NCI-H2029 treated with DMSO at 0.1 percent for 48 hours (cell line): ENCODE measurements around the gene PPP3R2.
A peak's percentile ranks its signal among the peaks of the same experiment; 100 is the strongest.
"Not testable (repeated sequence)": the region's sequence is repeated elsewhere in the genome, so short reads cannot be mapped to it uniquely, and the experiment has no call there.

ENCODE experiments used
- DNase-seq: peaks from one replicate; lab custom pipeline; 2025; lab: John Stamatoyannopoulos, UW

Gene PPP3R2, protein sequence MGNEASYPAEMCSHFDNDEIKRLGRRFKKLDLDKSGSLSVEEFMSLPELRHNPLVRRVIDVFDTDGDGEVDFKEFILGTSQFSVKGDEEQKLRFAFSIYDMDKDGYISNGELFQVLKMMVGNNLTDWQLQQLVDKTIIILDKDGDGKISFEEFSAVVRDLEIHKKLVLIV

DNA sequence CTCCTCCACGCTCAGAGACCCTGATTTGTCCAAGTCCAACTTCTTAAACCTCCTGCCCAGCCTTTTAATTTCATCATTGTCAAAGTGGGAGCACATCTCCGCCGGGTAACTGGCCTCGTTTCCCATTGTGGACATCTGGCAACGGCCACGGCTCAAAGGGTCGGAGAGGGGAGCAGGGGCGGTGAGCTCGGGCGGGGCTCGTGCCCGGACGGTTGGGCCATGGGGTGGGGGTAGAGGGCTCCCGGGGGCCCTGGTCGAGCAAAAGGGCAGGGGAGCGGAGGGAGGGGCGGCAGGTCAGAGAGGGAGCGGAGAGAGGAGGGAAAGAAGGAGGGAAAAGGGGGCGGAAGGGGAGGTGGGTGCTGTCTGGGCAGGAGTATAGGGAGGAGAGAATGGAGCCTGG, at the start of gene PPP3R2:
TSS of gene PPP3R2 (minus strand) at position 174 of the 400 bp plus-strand sequence. CDS start at position 126, 48 bp downstream.
- DNase-seq = no peak

DNA sequence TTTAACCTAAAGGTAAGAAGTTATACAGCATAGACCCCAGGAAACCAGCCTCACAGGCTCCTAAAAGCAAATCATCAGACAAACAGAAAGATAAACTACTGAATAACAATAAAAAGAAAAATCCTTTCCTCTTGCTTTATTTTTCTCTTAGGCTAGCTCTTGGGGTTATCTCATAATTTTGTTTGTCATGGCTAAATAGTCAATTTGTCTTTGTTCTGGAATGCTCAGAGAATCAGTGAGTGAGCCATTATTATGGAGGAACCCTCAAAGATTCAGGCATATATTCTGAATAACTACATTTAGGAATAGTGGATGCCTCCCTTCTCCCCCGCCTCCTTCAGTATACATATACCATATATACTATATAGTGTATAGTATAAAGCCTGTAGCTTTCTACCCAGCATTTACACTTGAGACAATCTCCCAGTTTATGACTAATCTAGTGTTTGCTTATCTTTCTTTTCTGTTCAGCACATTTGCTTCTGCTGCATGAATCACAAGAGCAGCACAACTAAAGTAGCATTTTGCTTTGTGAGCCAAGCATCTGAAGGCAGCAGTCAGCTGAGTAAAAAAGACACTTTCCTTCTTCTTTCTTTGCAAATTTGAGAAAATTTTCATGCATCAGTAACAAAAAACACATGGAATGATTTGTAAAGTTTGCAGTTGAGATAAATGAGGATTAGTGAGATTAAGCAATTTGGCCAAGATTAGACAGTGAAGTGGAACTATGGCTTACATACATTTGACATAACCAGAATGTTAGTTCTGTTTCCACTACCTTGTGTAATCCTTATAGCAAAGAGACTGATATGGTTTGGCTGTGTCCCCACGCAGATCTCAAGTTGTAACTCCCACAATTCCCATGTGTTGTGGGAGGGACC, 45.3 kb upstream of the PPP3R2 start:
- no peak for DNase-seq

DNA sequence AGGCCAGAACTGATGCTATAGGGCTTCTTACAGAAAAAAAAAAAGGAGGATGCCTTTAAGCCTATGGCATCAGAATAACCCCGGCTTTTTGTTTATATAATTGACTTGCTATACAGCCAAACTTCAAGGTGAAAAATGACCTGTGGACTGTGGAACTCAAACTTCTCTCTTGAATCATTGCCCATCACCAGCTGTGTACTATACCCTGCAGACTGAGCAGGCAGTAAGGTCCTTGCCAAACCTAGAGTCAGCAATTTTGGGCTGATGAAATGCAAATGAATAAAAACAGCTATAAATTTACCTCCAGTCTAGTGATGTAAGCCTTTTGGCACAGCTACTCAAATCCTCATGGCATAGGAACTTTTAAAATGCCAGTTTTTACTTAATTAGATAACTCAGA, 44.5 kb upstream of the PPP3R2 start:
- DNase-seq = no peak

DNA sequence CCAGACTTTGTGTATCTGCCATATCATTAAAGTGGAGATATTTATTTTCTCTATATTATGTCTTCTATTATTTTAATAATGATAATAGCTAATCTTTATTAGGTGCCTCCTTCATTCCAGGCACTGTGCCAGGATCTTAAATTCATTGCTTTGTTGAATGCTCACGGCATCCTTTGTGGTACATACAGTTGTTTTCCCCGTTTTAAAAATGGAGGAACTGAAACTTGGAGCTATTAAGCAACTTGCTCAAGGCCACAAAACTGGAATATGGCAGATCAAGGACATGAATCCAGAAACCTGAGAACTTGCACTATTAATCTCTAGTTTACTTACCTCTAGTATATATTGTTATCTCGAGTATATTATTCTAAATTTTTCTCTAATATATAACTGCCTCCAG, 41.5 kb upstream of the PPP3R2 start:
- no peak for DNase-seq

DNA sequence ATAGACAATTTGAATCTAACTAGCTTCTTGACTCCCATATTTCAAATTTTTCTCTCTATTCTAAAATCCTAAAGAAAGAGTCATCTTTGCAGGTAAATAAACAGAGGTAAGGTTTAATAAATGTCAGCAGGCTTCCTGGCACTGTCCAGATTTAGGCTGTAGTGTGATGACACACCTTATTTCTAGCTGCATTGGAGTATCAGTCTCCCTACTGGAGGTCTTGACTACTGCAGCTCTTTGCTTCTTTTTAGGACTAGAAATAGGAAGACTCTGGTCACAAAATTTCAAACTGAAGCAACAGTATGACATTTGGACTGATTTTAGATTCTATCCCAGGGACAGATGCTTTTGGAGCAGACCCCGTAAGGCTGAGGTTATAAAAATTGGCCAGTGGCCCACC, 40.7 kb upstream of the PPP3R2 start:
- DNase-seq = no peak

DNA sequence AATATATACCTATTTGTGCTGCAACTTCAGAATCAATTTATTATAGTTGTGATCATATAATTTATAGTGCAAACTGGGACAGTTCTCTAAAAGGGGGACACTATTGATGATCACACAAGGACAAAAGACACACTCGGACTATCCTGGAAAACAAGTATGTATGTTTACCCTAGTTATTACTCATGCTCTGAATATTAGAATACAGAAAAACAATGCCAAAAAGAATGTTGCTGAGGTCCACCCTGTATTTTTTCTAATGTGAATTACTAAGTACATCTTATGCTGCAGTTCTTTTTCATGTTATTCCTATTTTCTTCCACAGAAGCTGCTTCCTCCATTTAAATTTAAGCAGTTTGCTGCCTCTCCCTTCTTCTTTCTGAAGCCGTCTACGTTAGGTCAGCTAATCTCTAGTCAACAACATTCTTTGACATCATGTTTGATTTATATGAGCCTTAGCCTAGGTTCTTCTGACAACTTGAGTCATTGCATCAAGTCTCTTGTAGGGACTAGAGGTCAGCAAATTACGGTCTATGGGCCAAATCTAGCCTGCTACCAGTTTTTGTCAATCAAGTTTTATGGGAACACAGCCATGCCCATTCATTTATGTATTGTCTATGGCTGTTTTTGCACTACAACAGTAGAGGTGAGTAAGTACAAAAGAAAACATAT, 40.1 kb upstream of the PPP3R2 start:
- DNase-seq = no peak

DNA sequence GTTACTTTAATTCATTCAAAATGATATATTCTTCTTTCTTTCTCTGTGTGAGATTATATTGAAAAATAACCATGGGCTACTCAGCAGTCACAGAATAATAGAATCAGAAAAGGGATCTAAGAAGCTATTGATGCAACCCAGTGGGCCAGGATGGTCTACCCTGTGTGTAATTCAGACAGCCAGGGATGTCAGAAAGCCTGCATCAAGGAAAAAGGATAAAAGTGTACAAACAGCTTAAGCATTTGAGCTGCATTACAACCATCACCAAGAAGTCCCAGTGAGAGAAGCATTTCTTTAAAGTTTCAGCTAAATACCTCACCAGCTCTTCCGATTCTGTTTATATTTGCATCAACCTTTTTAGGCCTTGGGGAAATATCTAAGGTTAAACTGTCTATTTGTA, 37.8 kb upstream of the PPP3R2 start:
- no peak for DNase-seq

DNA sequence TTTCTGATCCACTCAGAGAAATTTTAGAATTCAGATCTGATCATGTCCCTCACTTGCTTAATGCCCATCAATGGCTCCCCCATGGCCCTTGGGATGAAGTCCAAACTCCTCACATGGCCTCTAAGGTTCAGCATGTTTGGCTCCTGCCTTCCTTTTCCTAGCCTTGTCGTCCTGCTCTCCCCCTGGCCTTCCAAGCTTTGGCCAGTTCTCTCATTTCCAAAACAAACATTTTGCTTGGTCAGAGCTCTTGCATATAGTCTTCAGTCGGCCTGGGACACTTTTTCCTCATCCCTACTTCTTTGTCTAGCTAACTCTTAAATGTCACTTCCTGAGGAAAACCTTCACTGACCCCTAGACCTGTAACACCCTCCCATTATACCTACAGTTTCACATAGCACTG, 37.1 kb upstream of the PPP3R2 start:
- DNase-seq = no peak

DNA sequence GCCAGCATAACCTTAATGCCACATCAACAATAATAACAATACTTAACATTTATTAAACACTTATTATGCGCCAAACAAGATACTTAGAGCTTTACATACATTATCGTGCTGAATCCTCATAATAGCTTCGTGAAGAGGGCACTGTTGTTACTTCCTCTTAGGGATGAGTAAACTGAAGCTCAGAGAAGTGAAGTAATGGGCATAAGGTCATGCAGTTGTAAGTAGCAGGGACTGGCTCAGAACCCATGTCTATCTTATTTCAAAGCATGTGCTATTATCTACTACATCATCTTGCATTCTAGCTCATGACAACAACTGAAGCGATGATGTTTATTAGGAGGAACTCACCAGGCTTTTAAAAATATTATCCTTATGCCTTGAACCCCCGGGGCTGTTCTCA, 34.9 kb upstream of the PPP3R2 start:
- no peak for DNase-seq

DNA sequence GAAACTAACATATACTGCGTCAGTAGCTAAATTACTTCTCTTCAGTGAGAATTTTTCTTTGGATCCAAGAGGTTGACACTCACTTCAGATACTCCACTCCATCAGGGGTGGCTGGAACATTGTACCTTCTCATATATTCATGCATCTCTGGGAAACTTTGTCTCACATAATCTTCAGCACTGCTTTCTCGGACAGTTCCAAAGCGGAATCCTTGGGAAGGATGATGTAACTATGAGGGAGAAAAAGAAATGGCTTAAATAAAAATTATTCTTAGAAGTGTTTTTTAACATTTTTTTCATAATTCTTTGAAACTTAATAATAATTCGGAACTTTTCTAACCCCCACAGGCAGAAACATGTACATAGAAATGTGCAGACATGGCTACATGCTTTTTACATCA, 33.4 kb upstream of the PPP3R2 start:
- DNase-seq = no peak

DNA sequence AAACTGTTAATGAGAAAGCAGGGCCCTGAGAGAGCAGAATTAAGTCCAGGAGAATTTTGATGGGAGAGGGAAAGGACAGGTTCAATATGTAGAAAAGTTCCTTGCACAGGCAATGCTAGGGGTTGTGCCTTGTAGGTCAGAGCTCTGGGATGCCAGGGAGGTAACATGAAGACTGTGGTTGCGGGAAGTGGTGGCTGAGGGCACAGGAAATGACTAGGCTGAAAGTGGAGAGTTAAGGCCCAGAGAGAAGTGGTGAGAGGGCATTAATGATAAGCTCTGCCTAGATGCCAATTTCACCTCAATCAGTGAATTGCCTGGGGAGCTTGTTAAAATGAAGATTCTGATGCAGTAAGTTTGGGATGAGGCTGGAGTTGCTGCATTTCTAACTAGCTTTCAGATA, 31.5 kb upstream of the PPP3R2 start:
- no peak for DNase-seq

DNA sequence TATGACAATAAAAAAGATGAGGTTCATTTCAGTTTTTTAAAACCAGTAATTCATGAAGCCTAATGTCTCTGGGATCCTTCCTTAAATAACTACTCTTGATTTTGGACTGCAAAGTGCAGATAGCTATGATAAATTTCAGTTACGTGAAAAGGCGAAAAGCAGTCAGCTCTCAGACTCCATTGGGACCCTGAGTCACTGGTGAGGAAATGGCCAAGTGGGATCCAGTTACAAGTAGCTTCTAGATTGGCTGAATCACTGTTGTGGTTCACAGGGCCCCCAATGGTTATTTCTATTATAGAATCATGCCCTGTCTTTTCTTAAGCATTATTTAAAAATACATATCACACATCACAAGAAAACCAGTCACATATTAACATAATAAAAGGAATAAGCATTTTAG, 31.1 kb upstream of the PPP3R2 start:
- DNase-seq = no peak

DNA sequence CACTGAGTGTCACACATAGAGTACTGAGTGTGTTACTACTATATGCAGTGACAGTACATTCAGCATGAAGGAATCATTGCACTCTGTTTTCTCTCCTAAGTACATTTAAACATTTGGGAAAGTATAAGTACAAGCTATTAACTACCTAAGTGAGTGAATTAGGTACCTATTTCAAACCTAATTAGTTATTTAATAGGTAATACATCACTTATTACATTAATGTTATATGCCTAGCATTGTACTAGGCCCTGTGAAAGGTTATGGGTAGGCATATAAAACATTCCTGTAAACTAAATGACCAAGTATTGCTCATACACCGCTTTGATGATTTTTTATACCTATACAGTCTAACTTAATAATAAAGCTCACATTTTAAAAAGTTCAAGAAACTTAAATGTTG, 25.7 kb upstream of the PPP3R2 start:
- no peak for DNase-seq

DNA sequence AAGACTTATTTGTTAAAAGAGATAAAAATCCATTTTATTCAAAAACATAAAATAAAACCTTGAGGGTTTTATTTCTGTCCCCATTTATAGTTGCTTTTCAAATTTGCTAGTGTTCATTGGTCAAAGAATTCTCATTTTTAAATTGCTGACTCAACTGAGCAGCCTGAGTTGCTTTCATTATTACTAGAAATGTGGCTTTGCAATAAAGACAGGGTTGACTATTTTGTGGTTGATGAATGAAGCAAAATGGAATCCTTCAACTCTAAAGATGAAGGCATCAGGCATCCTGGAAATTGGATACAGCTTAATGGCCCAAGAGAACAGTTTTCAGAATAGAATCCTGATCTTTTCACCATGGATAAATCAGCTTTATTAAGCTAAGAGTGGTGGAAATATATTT, 23.9 kb upstream of the PPP3R2 start:
- DNase-seq = no peak

DNA sequence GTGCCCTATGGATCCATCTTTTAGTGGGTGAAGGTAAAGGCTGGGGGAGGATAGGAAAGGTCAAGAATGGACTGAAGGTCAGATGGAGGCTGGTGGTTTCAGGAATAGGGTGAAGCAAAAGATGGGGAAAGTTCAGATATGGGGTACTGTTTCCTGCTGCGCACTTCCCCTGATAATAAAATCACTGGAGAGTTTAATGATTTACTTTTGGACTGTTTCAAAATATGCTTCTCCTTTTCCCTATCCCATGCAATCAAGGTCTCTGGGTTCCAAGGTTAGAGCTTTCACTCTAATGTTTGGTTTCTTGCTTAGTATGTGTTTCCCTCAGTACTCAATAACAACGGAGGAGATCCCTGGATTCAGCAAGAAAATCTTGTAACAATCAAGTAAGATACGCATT, 10.8 kb upstream of the PPP3R2 start:
- DNase-seq = no peak

DNA sequence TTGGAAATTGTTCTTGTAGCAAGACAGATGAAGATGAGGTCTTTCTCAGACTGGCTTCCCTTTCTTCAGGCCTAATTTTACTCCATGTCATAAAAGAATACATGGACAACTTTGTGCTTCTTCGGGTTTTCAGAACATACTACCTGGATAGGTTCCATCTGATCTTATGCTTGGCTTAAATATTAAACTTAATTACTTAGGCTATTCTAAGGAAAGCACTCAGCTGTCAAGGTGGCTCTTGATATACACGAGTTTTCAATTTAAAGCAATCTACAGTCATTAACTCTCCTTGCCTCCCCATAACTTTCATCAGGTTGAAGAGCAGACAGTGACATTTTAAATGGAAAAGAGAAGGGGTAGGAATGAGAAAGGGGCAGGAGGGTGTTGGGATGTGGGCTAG, 9.5 kb upstream of the PPP3R2 start:
- DNase-seq = no peak

DNA sequence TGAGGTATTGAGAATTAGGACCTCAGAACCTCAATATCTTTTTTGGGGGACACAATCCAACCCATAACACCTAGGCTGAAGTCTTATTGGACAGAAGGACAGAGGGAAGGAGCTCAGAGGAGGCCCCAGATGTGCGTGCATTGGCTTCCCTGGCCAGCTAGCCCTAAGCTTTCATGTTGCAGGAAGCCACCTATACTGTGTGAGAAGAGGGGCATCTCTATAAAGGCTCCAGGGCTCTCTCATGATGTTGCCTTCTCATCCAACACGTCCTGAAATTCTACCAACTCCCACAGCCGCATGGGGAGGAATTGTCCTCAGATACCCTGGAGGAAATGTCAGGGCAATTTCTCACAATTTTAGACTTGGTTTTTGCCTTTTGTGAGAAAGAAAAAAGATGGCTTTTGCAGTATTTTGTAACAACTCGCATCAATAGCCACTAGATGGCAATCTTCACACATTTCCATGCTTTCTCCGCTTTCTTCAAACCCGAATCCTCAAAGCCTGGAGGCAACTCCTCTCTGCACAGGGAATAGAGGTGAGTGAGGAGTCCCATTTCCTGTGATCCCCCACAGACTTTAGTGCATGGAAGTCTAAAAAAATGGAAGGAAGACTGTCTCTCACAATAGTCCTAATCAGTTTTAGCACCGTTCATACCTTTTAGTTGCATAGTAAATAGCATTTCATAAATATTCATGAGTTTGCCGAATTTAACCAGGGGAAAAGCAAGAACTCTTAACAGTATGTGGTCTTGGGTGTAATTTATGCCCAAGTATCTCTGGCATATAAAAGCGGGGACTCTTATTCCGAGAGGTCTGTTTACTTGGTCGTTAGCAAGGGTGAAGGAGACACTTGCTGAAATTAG, 7.4 kb upstream of the PPP3R2 start:
- DNase-seq = peak; percentile 22

DNA sequence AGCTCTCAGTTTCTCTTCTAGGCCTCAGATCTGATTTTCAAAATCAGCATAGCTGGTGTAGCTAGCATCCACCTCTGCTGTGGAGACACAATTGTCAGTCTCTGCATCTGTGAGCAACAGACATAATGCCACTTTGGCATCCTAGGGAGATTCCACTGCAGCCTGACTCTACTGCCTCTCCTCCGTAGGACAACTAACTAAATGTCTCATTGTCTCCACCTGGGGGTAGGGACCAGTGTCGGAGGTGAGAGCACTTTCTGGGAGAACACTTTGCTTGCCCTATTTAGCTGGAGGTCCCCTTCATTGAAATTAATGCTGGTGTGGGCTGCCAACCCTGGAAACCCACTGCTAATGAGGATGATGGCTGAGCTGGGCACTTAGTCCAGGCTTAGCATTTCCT, 1.4 kb downstream of the PPP3R2 start:
- DNase-seq = no peak

DNA sequence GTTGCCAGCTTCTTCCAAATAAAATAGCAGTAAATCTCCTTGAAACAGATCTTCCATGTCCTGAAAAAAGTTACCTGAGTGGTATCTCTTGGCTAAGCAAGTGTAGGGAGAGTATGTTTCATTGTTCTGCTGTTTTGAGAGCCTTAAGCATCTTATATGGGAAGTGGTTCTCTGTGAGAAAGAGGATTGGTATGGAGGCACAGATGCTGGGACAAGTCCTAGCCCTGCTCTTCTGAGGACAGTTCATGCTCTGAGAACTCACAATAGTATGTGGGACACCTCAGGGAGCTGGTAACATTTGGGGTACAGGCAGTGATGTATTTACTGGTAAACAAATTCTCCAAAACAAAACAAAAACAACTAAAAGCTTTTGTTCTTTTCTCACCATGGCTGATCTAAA, 2.0 kb downstream of the PPP3R2 start:
- DNase-seq = no peak

DNA sequence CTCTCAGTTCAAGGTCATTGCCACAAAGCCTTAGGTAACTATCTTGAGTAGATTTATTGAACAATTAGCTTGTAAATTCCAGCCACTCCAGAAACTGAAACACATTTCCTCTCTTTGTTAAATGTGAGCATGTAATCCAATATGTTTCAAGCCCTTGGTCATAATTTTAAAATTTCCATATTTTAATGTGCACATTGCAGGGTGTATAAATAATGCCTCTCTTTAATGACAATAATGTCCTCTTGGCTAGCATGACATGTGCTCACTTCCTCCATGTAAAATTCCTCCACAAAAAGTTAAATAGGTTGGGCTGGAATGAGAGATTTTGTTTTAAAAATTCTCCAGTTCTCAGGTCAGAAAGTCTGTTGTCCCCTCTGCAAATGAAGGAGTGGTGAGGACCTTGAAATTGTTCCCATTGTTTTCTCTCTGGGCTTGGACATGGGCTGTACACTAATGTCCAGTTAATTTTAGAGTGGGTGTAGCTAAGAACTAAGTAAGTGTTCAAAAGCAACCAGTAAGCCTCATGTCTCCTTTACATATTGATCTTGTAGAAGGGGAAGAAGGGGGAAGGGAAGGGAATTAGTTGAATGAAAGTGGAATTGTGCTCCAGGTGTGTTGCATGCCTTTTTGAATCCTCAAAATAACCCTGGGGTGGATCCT, 2.9 kb downstream of the PPP3R2 start:
- no peak for DNase-seq

DNA sequence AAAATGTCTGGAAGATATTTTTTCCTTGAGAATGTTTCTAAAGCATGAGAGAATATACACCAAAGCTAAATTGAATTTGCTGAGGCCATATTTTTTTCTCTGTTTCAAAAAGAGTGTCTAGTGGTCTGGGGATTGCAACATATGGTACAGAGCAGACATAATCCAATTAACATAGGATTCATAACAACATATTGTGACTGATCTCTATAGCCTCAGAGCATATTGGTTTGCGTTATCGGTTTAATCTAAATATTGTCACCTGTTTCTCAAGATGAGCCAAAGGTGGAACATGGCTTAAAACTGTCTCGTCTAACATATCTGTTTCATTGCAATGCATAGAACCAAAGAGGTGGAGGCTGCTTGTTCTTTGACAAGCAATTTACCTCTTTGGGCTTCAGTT, 3.9 kb downstream of the PPP3R2 start:
- DNase-seq = no peak

DNA sequence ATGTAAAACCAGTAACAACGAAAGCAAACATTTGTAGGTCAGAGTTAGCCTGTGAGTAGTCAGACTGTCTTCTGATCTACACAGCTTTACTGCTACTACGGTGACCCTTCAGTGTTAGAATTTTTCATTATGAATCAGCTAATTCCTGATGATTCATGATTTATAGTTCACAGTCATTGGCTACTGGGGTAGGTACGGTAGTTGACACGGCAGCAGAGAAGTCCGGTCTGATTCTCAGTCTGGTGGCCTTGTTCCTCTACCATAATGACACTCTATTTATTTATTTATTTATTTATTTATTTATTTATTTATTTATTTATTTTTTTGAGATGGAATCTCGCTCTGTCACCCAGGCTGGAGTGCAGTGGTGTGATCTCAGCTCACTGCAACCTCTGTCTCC, 4.7 kb downstream of the PPP3R2 start:
- not testable (repeated sequence) for DNase-seq
